Keratinocyte (primary cell): ENCODE results near the gene CDC6.

Experiments
- CTCF ChIP-seq, 3 experiments: IDR thresholded peaks in 1 of 3; conservative IDR thresholded peaks in 1 of 3; optimal IDR thresholded peaks in 1 of 3; 2 replicates in 2 of 3; 3 replicates in 1 of 3; pipeline versions ENCODE3 to v1.5.1; 2011; ENCODE audit warnings: low read length in 3 of 3, mild to moderate bottlenecking in 3 of 3, moderate library complexity in 2 of 3, control low read depth in 1 of 3, inconsistent platforms in 1 of 3; ENCODE audit not compliant: insufficient read depth in 2 of 3; ENCODE audit errors: extremely low read depth in 1 of 3
- EZH2 ChIP-seq: IDR thresholded peaks from one replicate; pipeline ENCODE4 v1.6.1; 2012; ENCODE audit warnings: inconsistent platforms, mild to moderate bottlenecking, low read length, moderate library complexity

GRCh38 chr17:40346765-40347158, 59.1 kb downstream of the CDC6 start:
- TF ChIP-seq CTCF (optimal IDR thresholded peaks at IDR 0.05 in 1 of 3, IDR thresholded peaks at IDR 0.05 in 1 of 3, conservative IDR thresholded peaks at IDR 0.05 in 1 of 3; ENCODE audit: extremely low read depth in 1 of 3, insufficient read depth in 2 of 3, low read length in 3 of 3): no peak
- TF ChIP-seq EZH2: no peak
